Mammary epithelial cell (primary cell): ENCODE data around the gene CHSY1.

ENCODE experiments used
- CTCF ChIP-seq, 2 donors: IDR thresholded peaks in 1 of 2; conservative IDR thresholded peaks in 1 of 2; 2 replicates each; pipeline ENCODE4 v1.5.1; 2011 to 2012; ENCODE audit warnings: inconsistent platforms in 2 of 2, low read length in 2 of 2, mild to moderate bottlenecking in 2 of 2, control low read depth in 1 of 2, low read depth in 1 of 2; ENCODE audit not compliant: insufficient read depth in 1 of 2; ENCODE audit errors: extremely low read depth in 1 of 2
- EZH2 ChIP-seq: IDR thresholded peaks from 2 replicates; pipeline ENCODE4 v1.6.1; 2012; ENCODE audit warnings: low read length, inconsistent platforms, borderline replicate concordance

DNA sequence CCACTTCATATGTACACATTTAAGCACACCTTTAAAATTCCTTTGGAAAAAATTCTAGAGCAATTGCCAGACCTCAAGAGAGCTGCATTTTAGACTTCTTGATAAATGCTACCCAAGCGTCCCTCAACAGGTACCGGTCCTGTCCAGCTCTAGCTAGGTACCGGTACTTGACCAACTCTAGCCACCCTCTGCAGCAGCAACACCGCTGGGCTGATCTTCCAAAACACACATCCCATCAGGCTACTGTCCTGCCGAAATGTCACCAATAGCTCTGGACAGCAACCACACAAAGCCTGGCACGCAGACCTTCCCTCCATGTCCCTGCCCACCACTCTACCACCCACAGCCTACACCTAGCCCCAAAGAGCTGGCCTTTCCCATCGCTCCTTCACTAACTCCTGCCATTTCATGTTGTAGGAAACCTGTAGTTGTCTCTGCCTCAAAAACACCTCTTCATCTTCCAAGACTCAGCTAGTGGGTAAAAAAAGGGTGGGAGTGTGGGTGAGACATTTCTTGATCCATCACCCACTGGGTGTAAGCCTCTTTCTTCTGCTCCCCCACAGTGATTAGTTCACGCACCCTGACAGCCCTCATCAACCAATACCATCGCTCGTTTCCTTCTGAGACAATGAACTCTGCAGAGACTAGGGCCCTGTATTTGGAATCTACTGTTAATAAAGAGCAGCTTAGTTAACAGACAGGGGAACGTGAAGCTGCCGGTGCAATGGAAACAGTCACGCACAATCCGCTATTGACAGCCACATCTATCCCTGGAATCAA lies 6.8 kb downstream of the CHSY1 start:
- TF ChIP-seq EZH2 (no peak), CTCF (conservative IDR thresholded peaks at IDR 0.05 in 1 of 2, IDR thresholded peaks at IDR 0.05 in 1 of 2; ENCODE audit: extremely low read depth in 1 of 2, insufficient read depth in 1 of 2, low read depth in 1 of 2, low read length in 2 of 2) (no peak)
